ENCODE measurements around the gene TMED9.

The TMED9 gene

GRCh38 chr5:177596775-177597238 is 4.8 kb downstream of the TMED9 start:
- no peaks in the 10 kb centered on the region for H3K27me3 ChIP-seq (ENCODE audit: control insufficient read depth, low read length)
- peaks cover 5% of the 10 kb centered on the region; the same call in 1 of the 2 replicates for H4K20me1 ChIP-seq (ENCODE audit: control insufficient read depth, insufficient read depth, low read depth, low read length)
- H3K9me2 ChIP-seq (replicated peaks; ENCODE audit: control insufficient read depth, low read length), result no peaks in the 10 kb centered on the region
- H3K79me2 ChIP-seq (ENCODE audit: control insufficient read depth, low read length), result peaks cover 42% of the 10 kb centered on the region
- no peak overlapping the region for H3K27ac ChIP-seq (ENCODE audit: low read depth, low read length)
- no peak overlapping the region for H3K4me2 ChIP-seq (ENCODE audit: low read length)
- H3K4me1 ChIP-seq (ENCODE audit: control insufficient read depth, low read length), result peaks cover 40% of the 10 kb centered on the region
- no peak for TF ChIP-seq EZH2phosphoT487 (IDR thresholded peaks at IDR 0.05; ENCODE audit: borderline replicate concordance, low read length)
- no peak for TF ChIP-seq CTCF (IDR thresholded peaks at IDR 0.05; ENCODE audit: low read depth, low read length, poor library complexity, severe bottlenecking)
- H3K4me3 ChIP-seq (ENCODE audit: low read length), result no peak overlapping the region
- peaks cover 25% of the 10 kb centered on the region for H3F3A ChIP-seq (ENCODE audit: control insufficient read depth, insufficient read depth)
- no peaks in the 10 kb centered on the region for H3K9me3 ChIP-seq (ENCODE audit: control insufficient read depth, insufficient read depth, low read length)
- H3K36me3 ChIP-seq (ENCODE audit: control insufficient read depth, low read length), result peaks cover 59% of the 10 kb centered on the region

GRCh38 chr5:177598477-177598876 is 6.5 kb downstream of the TMED9 start:
- no peaks in the 10 kb centered on the region for H3K27me3 ChIP-seq (ENCODE audit: control insufficient read depth, low read length)
- no peaks in the 10 kb centered on the region for H3K9me3 ChIP-seq (ENCODE audit: control insufficient read depth, insufficient read depth, low read length)
- no peaks in the 10 kb centered on the region for H3K9me2 ChIP-seq (replicated peaks; ENCODE audit: control insufficient read depth, low read length)
- peak overlapping the region; percentile 83 for H3K4me2 ChIP-seq (ENCODE audit: low read length)
- peaks cover 25% of the 10 kb centered on the region for H3F3A ChIP-seq (ENCODE audit: control insufficient read depth, insufficient read depth)
- TF ChIP-seq EZH2phosphoT487 (IDR thresholded peaks at IDR 0.05; ENCODE audit: borderline replicate concordance, low read length) (no peak), CTCF (IDR thresholded peaks at IDR 0.05; ENCODE audit: low read depth, low read length, poor library complexity, severe bottlenecking) (no peak)
- H3K4me3 ChIP-seq (ENCODE audit: low read length), result peak overlapping the region; percentile 86
- H3K27ac ChIP-seq (ENCODE audit: low read depth, low read length), result peak overlapping the region; percentile 8; the same call in 1 of the 2 replicates
- H4K20me1 ChIP-seq (ENCODE audit: control insufficient read depth, insufficient read depth, low read depth, low read length), result peaks cover 5% of the 10 kb centered on the region; the same call in 1 of the 2 replicates
- H3K4me1 ChIP-seq (ENCODE audit: control insufficient read depth, low read length), result peaks cover 35% of the 10 kb centered on the region
- H3K36me3 ChIP-seq (ENCODE audit: control insufficient read depth, low read length), result peaks cover 51% of the 10 kb centered on the region
- peaks cover 34% of the 10 kb centered on the region for H3K79me2 ChIP-seq (ENCODE audit: control insufficient read depth, low read length)

DNA sequence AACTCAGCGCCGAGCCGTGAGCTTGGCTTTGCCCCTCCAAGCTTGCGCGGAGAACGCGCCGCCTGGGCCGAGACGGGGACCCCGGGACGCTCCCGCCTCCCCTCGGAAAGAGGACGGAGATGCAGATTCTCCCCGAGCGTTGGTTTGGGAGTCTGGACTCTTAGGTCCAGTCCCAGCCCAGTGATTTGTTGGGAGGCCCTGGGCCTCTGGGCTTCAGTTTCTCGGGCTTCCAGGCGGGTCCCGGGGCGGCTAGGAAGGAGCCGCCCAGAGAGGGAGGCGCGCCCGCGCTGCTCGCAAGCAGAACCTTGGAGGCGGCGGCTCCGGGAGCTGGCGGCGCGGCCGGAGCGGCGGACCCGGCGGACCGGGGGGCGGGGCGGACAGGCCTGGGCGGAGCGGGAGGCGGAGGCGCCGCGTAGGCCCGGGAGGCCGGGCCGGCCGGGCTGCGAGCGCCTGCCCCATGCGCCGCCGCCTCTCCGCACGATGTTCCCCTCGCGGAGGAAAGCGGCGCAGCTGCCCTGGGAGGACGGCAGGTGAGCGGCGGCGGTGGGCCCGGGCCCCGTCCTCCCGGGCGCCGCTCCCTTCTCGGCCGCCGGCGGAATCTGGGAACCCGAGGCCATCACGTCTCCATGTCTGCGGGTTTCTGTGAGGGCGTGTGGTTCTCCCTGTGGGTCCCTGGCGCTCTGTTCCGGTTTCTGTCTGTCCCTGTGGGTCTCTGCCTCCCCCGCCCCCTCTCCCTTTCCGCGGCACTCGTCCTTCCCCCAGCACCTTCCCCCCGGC is 7.9 kb downstream of the TMED9 start, which contains the start of gene B4GALT7:
B4GALT7 (plus strand) TSS at position 402 of the 777 bp plus-strand sequence; CDS start at position 481, 79 bp downstream.
- TF ChIP-seq EZH2phosphoT487 (IDR thresholded peaks at IDR 0.05; ENCODE audit: borderline replicate concordance, low read length), result no peak
- no peak for TF ChIP-seq CTCF (IDR thresholded peaks at IDR 0.05; ENCODE audit: low read depth, low read length, poor library complexity, severe bottlenecking)
- Histone ChIP-seq H3K36me3 (ENCODE audit: control insufficient read depth, low read length) (peaks cover 36% of the 10 kb centered on the region), H3K79me2 (ENCODE audit: control insufficient read depth, low read length) (peaks cover 24% of the 10 kb centered on the region), H3K4me2 (ENCODE audit: low read length) (peak within 1 kb of the TSS; percentile 84), H3K27me3 (ENCODE audit: control insufficient read depth, low read length) (no peaks in the 10 kb centered on the region), H3K9me2 (replicated peaks; ENCODE audit: control insufficient read depth, low read length) (no peaks in the 10 kb centered on the region), H3F3A (ENCODE audit: control insufficient read depth, insufficient read depth) (peaks cover 25% of the 10 kb centered on the region), H3K4me3 (ENCODE audit: low read length) (peak within 1 kb of the TSS; percentile 86), H3K9me3 (ENCODE audit: control insufficient read depth, insufficient read depth, low read length) (no peaks in the 10 kb centered on the region), H3K4me1 (ENCODE audit: control insufficient read depth, low read length) (peaks cover 31% of the 10 kb centered on the region), H4K20me1 (ENCODE audit: control insufficient read depth, insufficient read depth, low read depth, low read length) (peaks cover 3% of the 10 kb centered on the region; the same call in 1 of the 2 replicates), H3K27ac (ENCODE audit: low read depth, low read length) (peak within 1 kb of the TSS; percentile 72)

Data from DOHH2 (cell line).